HG02938 (cell line): Measurements from ENCODE around the gene ZBTB47.

Source experiments
- ATAC-seq: cut with Tn5 transposase; IDR thresholded peaks from one replicate; pipeline ENCODE4 v1.9.1; 2021; ENCODE audit warnings: mild to moderate bottlenecking, moderate library complexity; ENCODE audit not compliant: unreplicated experiment

Gene ZBTB47

DNA sequence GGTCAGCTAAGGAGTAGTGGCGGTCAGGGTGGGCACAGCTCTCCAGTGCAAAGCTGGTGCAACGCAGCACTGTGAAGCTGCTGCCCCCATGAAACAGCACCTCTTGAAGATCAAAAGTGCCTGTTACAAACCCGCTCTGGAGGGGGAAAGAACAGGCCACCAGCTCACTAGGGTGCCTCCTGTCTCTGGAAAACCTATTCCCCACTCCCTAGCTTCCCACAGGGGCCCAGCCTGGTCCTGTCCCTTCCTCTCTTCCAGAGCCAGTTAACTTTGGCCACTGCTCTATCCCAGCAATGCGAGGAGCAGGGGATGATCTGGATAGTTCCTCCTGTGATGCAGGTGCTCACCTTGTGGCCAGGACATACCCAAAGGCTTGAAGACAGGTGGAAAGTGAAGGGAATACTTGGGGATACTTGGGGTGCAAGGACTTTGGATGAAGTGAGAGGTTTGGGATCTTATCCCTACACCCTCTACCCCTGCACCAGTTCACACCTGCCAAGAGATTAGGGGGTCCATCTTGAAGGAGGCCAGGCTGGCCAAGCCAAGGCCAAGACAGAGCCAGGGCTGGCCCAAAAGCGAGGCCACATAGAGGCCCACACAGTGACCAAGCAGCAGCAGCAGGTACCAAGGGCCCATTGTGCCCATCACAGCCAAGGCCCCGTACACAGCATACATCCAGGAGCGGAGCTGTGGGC, 44.9 kb downstream of the ZBTB47 start:
- ATAC-seq: no peak

DNA sequence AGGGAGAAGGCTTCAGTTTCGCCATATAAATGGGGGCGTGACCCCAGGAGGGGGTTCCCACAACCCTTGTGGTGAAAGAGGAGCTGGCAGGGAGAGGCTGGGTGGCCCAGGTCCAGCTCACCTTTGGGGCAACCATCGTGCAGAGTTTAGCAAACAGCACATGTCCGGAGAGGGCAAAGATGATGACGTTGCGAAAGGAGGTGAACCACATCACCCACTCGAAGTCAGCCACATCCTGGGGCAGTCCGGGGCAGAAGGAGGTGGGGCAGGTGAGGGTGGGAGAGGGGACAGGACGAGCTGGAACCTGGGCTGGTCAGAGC, 45.4 kb downstream of the ZBTB47 start:
- ATAC-seq: no peak

DNA sequence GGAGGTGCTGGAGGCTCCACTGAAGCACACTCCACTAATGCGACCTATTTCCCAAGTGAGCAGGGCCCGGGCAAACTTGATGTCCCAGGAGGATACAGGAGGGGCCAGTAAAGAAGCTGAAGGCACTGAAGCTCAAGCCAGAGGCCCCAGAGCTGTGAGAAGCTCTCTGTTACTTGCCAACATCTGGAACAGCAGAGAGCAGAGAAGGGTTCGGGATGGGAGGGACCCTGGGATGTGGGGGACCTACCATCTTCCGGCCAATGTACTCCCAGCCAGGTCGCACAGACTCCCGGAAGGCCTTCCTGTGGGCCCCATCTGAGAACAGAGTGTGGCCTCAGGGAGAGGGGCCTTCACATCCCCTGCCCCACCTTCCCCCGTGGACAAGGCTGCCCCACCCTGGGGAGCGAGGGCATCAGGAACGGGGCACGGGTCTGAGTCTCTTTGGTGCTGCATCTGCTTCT, 46.0 kb downstream of the ZBTB47 start:
- no peak for ATAC-seq

DNA sequence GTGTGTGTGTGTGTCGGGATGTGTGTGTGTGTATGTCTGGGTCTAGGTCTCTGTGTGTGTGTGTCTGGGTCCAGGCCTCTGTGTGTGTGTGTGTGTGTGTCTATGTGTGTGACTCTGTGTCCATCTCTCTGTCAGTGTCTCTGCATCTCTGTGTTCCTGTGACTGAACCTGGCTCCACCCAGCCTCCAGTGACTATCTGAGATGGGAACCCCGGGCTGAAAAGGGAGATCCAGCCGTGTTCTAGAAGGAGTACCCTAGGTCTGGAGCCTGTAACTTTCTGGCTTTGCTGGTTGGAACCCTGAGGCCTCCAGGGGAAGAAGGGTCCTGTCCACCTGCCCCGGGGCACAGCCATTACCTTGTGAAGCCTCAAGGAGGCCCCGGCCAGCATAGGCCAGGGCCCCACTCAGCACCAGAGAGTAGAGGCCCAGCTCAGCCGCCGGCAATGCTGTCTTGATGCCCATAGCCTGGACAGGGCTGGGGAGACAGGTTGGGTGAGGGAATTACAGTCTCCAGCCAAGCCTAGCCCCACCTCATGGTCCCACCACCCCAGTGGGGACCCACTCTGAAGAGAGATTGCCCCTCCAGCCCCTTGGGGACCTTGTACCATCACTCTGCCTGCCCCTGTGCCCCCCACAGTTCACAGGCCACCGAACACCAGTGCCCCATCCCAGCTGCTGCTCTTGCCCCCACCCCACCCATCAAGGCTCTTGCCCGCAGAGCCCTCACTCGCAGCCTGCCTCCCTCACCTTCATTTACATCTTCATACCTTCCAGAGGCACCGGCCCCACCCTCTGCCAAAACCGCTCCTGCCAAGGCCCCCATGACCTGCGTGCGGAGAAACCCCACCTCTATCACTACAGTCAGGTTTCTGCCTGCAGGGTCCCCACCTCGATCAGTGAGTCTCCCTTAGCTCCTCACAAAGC, 47.1 kb downstream of the ZBTB47 start:
- no peak for ATAC-seq

DNA sequence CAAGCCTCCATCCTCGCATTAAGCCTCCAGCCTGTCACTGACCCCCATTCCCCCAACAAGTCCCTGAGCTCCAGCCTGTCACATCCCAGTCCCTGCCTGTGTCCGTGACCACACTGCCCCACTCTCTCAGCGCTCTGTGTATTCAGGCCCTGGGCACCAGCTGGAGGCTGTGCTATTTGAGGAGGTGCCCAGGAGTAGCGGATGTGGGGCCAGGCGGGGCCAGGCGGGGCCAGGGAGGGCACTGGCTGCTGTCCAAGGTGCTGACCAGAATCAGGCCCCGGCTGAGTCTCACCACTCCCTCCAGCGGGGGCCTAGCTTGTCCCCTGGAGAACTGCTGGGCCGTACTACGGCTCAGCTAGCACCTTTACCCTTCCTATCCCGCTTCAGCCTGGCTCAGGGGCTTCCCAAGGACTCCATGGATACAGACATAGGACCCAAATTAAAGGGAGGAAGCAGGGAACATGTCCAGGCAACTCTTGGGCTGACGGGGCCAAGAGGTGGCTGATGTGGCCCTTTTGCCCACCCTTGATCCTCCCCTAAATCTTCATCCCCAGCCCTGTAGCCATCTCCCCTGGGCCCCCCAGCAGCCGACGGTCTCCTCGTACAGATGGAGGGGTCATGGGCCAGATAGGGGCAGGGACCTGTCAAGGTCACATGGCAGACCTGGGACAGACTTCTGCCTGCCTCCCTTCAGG, 48.0 kb downstream of the ZBTB47 start:
- ATAC-seq: no peak

DNA sequence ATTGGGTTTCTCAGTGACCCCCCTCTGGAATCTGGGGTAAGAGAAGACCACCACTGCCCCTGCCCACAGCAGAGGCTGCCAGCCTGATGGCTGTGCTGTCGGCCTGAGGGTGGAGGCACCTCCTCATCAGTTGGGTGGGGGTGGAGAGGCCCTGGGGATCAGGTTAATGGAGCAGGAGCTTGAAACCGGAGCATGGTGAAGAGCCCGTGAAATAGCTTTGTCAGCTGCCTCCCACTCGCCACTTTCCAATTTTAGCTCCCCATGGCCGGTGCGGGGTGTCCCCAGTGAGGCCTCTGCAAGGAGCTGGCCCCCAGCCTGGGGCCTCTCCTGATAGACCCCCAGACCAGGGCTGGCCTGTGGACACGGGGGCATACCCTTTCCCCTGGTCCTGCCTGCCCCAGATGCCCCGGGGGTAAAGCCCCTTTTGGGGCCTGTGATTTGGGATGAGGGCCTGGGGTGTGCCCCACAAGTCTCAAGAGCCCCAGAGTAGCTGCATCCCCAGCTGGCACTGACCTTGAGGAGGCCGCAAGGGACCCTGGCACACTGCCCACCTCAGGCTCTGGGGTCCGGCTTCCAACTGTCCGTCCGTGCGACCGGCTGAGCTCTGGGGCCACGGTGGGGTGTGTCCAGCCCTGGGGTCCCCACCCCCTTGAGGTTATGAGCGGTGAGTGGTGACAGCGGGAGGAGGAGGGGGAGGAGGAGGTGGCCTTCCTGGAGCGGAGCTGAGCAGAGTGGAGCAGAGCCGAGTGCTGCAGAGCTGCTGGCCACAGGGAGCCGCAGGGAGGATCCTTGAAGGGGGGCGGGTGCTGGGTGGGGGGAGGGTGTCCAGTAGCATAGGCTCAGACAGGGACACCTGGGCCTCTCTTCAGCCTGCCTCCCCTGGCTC, 48.8 kb downstream of the ZBTB47 start, which contains the start of gene HHATL:
Gene HHATL (minus strand): TSS at position 733 of the 886 bp plus-strand sequence. CDS start 1,972 bp downstream, outside the sequence.
- ATAC-seq: no peak

DNA sequence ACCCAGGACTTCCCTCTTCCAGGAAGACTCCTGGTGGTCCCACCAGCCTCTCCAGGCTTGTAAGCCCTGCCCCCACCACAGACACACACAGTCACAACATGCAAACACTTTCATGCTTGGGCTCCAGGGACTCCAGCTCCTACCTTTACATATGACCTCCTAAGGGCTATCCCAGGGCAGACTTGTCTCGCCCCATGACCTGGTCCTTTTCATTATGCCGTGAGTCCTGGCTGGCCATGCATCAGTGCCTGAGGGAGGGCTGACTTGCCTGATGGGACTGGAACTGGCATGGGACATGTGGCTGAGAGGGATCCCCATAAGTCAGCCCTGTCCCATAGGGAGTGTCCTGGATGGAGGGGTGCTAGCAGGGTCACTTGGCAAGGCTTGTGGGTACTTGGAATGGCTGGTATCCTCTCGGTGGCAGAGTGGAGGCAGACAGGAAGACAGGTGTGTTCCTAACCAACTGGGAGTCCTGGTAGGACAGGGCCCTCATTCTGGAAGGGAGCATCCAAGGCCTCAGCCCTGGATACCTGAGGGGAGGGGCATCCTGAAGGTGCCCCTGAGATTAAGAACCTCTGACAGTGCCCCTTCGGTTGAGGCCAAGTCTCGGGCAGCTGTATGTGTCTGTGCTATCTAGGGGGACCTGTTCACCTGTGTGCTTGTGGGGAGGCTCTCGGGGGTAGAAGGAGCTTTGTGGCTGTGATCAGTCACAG, 49.6 kb downstream of the ZBTB47 start:
- no peak for ATAC-seq

DNA sequence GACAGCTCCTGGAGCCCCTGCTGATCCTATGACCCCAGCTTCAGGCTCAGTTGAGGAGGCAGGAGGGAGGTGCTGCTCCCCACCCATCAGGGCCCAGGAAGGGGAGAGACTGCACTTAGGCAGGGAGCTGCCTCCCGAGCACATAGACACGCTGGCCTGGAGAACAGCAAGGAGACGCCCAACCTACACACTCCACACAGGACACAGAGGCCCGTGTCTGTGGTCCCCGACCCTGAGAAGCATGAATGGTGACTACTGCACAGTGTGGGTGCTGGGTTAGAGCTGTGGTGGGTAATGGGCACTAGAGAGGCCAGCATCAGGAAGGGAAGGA, 50.2 kb downstream of the ZBTB47 start:
- ATAC-seq: no peak

DNA sequence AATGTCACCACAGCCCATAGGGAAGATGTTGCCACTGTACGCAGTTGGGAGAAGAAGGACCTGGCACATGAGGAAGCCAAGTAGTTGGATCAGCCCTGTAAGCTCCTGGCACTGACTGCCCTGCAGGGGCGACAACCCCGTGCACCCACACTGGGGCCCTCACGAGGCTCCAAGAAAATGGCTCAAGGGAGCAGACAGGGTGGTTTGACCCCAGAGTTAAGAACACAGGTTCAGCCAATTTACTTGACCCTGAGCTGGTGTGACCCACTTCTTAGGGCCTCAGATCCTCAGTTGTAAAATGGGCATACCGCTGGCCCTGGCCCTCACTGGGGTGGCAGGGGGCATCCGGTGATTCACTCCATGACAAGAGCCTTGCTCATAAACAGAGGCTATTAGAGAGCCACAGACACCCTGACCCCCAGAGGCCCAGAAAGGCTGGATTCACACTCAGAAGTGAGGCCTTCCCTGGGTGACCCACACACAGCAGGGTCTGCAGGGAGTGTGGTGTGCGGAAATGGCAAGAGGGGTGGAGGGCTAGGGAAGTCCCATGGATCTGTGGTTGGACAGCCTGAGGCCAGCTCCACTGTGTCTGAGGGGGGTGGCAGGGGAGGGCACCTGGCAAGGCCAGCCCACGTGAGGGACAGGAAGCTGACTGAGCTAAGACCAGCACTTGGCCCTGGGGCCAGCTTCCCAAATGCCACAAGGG, 50.8 kb downstream of the ZBTB47 start:
- no peak for ATAC-seq

DNA sequence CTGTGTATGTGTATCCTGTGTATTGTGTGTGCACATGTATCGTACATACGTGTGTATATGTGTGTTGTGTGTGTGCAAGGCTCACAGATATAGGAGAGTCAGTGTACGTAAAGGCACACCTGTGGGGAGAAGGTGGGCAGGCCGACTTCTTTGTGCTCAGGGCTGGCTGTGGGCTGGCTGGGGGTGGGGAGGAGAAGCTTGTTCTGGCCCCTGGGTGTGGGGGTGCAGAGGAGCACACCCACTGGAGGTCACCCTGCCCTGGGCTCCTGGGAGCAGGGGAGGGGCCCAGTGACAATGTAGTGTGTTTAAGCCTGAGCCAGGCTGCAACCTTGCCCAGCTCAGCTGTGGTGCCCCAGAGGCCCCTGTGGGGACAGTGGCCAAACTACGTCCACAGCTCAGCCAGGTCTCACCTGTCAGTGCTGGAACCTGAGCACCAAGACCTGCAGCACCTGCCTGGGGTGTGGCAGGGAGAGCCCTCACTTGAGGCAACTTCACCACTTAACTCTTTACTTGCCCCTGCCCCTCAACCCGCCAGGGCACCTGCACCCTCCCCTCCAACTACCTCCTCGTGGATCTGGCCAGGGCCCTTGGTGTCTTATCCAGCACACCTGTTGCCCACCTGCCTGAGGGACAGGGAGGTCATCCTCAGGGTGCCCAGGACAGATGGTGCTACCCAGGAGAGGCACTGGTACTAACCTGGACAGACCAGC, 51.7 kb downstream of the ZBTB47 start:
- no peak for ATAC-seq

DNA sequence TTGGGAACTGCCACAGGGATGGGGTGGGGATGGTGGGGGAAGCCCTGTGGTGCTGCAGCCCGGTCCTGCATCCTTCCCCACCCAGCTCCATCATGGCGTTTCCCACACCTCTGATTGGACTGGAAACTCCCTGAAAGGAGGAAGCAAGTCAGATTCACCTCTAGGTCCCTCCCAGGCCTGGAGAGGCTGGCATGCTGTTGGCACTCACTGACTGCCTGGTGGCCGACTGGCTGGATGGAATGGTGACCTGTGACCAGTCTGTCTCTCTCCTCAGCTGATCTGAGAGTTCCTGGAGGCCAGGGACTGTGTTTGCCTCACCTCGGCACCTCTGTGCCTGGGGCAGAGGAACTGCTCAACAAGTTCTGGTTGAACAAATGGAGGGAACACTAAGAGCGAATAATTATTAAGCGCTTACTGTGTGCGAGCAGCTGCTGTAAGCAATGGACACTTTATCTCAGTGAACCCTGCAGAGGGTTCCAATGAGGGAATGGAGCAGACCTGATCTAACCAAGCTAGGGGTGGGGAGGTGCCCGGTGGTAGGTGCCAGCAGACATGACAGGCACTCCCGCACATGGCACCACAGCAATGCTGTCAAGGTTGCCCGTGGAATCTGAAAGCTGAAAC, 52.6 kb downstream of the ZBTB47 start:
- ATAC-seq: no peak

DNA sequence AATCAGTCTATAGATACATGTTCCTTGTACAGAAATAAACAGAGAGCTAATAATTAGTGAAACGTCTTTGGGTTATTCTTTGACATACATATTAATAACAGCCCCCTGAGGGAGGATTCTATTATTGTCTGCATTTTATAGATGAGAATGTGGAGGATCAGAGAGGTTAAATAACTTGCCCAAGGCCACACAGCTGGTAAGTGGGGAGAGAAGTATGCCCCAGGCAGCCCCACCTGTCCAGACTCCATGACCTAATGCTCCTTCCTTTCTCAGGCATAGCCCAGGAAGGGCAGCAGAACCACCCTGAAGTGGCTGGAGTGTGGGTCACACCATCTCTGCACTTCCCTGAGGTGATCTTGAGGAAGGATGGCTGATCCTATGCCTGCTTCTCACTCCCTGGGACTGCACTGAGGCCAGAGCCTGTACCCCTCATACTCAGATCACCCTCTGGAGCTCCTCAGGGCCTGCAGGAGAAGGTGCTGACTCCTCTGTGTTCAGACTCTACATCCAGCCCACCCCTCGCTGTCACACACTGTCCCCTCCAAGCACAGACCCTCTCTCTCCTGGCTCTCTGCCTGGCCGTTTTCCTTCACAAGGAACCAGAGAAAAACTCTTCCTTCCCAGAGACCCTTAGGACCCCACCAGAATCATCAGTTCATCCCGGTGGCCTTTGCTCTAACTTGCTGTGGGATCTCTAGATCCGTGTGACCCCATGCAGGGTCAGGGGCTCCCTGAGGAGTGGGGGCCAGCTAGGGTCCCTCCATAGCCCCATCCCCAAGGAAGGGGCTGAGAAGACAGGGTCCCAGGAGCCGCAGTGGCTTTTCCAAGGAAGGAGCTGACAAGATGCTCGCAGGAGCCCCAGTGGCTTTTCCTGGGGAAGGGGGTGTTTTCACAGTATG, 53.5 kb downstream of the ZBTB47 start:
- ATAC-seq: no peak

DNA sequence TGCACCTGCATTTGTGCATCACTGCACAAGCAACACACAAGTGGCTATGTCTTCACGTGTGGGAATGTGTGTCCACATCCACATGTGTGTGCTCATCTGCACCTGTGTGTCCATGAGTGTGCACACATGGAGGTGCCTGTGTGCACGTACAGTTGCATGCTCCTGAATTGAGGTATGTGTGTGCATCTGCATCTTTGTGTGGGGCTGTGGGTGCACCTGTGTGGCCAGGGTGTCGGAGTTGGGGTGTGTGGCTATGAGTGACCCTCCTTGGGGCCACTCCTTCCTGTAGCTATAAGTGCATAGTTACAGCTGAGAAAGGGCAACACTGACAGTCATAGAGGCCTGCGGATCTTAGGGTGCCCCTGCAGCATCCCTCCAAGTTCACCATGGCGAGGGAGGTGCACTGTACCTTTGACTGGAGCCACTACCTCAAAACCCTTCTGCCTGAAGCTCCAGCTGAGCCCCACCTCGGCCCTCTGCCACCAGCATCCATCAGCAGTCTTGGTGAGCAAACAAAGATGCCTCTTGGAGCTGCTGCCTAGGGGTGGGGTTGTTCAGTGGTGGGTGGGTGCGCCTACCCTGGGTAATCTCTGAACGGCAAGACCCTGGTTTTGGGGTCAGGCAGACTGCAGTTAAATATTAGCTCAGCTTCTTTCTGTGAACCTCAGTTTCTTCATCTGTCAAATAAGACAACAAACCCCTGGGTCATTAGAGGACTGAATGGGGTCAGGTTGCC, 54.3 kb downstream of the ZBTB47 start:
- ATAC-seq: no peak

DNA sequence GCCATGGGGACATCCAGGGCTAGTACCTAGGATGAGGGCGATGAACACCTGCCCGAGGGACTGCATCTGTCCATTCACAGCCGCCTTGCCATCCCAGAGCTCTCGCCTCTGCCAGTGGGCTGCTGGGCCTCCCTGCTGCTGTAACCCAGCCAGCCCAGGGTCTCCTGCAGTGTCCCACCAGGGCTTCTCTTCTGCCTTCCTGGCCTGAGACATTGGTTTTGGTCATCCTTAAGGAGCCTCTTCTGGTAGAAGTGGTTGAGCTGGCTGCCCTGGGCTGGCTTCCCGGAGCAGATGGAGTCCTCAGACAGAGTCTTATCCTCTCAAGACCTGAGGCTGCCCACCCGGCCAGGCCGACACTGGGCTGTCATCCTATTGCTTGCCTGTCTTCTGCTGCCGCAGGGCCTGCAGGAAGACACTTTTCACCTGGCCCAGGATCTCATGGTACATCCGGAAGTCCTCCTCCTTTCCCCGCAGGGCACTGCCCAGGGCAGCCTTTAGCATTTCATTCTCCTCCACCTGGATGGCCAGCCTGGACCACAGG, 55.2 kb downstream of the ZBTB47 start:
- no peak for ATAC-seq

DNA sequence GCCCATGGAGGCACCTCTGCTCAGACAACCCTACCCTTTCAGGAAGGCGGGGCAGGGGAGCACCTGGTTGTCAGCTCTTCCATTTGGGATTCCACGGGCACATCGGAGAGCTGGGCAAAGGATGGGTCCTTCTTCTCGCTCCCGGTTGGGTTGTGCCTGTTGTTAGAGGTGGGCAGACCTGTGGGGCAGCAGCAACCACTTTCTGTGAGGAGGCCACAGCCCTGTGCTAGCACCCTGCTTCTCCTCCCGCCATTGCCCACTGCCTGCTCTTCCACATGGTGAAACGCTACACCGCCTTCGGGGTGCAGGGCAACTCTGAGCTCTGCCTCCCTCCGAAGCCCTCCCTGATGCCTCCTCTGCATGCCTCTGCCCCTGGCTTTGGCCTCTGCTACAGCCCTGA, 56.1 kb downstream of the ZBTB47 start:
- no peak for ATAC-seq

DNA sequence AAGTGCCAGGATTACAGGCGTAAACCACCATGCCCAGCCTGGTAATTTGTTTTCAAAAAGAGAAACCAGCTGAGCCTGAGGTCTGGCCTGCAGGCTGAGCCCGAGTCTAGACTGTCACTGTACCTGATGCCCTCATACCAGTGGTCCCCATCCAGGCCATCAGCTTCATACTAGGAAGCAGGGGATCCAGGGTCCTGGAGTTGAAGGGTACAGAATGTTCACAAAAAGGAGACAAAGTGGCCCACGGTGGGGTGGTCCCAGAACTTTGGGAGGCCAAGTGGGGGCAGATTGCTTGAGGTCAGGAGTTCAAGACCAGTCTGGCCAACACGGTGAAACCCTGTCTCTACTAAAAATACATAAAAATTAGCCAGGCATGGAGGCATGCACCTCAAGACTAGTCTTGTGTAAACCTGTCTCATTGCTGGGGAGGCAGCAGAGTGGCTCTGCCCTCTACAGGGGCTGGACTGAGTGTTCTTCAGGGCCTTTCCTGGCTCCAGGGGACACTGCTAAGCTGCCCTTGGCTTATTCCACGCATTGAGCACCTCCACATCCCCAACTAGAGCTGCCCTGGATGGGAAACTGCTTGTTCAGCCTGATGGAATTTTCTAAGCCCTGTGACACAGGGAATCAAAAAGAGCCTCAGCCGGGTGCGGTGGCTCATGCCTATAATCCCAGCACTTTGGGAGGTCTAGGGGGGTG, 57.0 kb downstream of the ZBTB47 start:
- no peak for ATAC-seq
